HepG2 (cell line): ENCODE measurements around the gene BLCAP. TPM values are rescaled to one million over a fixed set of nuclear protein-coding genes. Genes with fewer than 3 reads are reported as not detected.

Experiments used
- CEBPG ChIP-seq: IDR thresholded peaks from 2 replicates; pipeline ENCODE4 v1.6.1; 2016
- FOXA3 ChIP-seq: IDR thresholded peaks from 2 replicates; pipeline ENCODE4 v1.6.1; 2016; ENCODE audit warnings: missing genetic modification reagents, missing compliant biosample characterization
- HOXA3 ChIP-seq: sonication (generic); formaldehyde crosslinking; IDR thresholded peaks from 2 replicates; pipeline ENCODE4 v1.5.0; 2020; ENCODE audit warnings: missing genetic modification reagents
- KMT2A ChIP-seq: sonication (generic); formaldehyde crosslinking; IDR thresholded peaks from 2 replicates; pipeline ENCODE4 v1.4.0; 2020; ENCODE audit warnings: missing genetic modification reagents
- NCOA2 ChIP-seq: sonication (generic); formaldehyde crosslinking; IDR thresholded peaks from 2 replicates; pipeline ENCODE4 v1.8.0; 2022; ENCODE audit warnings: inconsistent platforms
- NFIC ChIP-seq: IDR thresholded peaks from 2 replicates; pipeline ENCODE4 v1.6.1; 2012; ENCODE audit warnings: mild to moderate bottlenecking, low read length, inconsistent platforms
- RARA ChIP-seq: IDR thresholded peaks from 2 replicates; pipeline ENCODE4 v1.6.1; 2016; ENCODE audit warnings: missing genetic modification reagents, missing compliant biosample characterization
- RBM22 ChIP-seq: fragments of 200-400 bp; formaldehyde crosslinking; optimal IDR thresholded peaks from 2 replicates; pipeline ENCODE3; 2017; ENCODE audit warnings: mild to moderate bottlenecking, low read length, moderate library complexity
- RXRB ChIP-seq: IDR thresholded peaks from 2 replicates; pipeline ENCODE4 v1.6.1; 2016; ENCODE audit warnings: borderline replicate concordance, missing genetic modification reagents, missing compliant biosample characterization
- TBX2 ChIP-seq: sonication (generic); formaldehyde crosslinking; IDR thresholded peaks from 2 replicates; pipeline ENCODE4 v1.5.0; 2020; ENCODE audit warnings: missing genetic modification reagents, mild to moderate bottlenecking, borderline replicate concordance
- ZBTB1 ChIP-seq: sonication (generic); formaldehyde crosslinking; IDR thresholded peaks from 2 replicates; pipeline ENCODE4 v1.4.0; 2020; ENCODE audit warnings: missing genetic modification reagents, borderline replicate concordance
- ZEB1 ChIP-seq: IDR thresholded peaks from 2 replicates; pipeline ENCODE4 v1.6.1; 2012; ENCODE audit warnings: mild to moderate bottlenecking, low read depth, inconsistent platforms; ENCODE audit not compliant: insufficient replicate concordance
- polyA plus RNA-seq, 8 experiments: library from polyadenylated mRNA; depleted of rRNA in 3 of 8; stranded (reverse) in 7 of 8; unstranded in 1 of 8; fragments of >200 nt; fragmentation: Illumina TruSeq in 4 of 8; extraction: Trizol in 4 of 8; gene quantifications; 2 replicates each; pipeline versions ENCODE4 v1.2.1 to v1.2.3, GENCODE V29; 2011 to 2016; ENCODE audit warnings: low read depth in 4 of 8, missing spikeins in 1 of 8, mixed read lengths in 1 of 8; ENCODE audit not compliant: insufficient read depth in 1 of 8
- total RNA-seq, 5 experiments: library from RNA; depleted of rRNA; stranded (reverse); fragments of >200 nt; fragmentation: Illumina TruSeq; extraction: Trizol; gene quantifications; 2 replicates each; pipeline ENCODE4 v1.2.3, GENCODE V29; 2016; ENCODE audit warnings: low read depth in 1 of 5
- TF ChIP-seq, protein P1 (sequence below): sonication (generic); formaldehyde crosslinking; IDR thresholded peaks from 2 replicates; pipeline ENCODE4 v1.9.0; 2022; ENCODE audit warnings: missing genetic modification reagents, mild to moderate bottlenecking, borderline replicate concordance
- TF ChIP-seq, protein P2 (sequence below): sonication (generic); formaldehyde crosslinking; IDR thresholded peaks from 2 replicates; pipeline ENCODE4 v1.5.0; 2020; ENCODE audit warnings: mild to moderate bottlenecking, missing genetic modification reagents, borderline replicate concordance
- TF ChIP-seq, protein P3 (sequence below): sonication (generic); formaldehyde crosslinking; IDR thresholded peaks from 2 replicates; pipeline ENCODE4 v1.5.1; 2020; ENCODE audit warnings: mild to moderate bottlenecking, missing genetic modification reagents, moderate library complexity
- TF ChIP-seq, protein P4 (sequence below): sonication (generic); formaldehyde crosslinking; IDR thresholded peaks from 2 replicates; pipeline ENCODE4 v1.8.1; 2022; ENCODE audit warnings: mild to moderate bottlenecking, missing genetic modification reagents

Gene BLCAP
- total and polyA plus RNA-seq, 2 of the 13 experiments (the other 11 are each of a cell fraction or from before 2014, with no cell fraction given), result 52.4 to 86.8 TPM

DNA sequence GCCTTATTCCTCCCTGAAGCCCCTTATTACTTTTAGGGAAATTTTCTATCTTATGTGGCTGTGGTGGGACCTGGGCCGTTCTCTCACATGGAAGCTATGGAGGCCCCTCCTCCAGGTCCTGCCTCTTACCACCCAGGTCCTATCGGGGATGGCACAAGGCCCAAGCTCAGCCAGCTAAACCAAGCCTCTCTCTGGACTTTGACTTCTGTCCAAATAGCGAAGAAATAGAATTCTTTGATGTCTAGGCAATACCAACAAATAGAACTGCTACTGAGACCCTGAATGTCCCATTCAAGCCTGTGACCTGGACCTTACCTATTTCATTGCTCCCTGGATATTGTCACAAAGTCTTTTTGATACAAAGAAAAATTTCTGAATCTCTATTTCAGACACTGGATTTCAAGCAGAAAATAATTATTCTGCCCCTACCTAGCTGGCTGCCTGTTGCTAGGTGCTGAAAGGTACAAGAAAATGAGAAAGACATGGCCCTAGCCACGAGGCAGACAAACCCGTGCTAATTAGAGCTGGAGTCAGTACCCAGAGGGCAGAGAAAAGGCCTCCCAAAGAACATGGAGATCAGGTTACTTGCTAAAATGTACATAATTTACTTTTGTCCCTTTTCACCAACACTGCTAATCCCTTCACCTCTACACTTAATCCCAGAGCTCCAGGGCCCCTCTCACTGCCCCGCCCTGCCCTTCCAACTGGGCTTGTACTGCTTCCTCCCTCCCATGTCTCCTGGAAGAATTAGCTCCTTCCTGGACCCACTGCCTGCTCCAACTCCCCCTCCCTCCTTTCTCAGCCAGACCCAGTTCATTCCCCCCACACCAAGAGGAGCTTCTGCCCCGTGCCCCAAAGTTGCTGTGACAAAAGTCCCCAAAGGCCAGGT lies 22.2 kb downstream of the BLCAP start (continued):
- TF ChIP-seq RARA, result peak; percentile 68
- TF ChIP-seq, protein P1, sequence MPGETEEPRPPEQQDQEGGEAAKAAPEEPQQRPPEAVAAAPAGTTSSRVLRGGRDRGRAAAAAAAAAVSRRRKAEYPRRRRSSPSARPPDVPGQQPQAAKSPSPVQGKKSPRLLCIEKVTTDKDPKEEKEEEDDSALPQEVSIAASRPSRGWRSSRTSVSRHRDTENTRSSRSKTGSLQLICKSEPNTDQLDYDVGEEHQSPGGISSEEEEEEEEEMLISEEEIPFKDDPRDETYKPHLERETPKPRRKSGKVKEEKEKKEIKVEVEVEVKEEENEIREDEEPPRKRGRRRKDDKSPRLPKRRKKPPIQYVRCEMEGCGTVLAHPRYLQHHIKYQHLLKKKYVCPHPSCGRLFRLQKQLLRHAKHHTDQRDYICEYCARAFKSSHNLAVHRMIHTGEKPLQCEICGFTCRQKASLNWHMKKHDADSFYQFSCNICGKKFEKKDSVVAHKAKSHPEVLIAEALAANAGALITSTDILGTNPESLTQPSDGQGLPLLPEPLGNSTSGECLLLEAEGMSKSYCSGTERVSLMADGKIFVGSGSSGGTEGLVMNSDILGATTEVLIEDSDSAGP, result 0 out of 2 replicates have a peak, but pooled peaks have one; percentile 15
- TF ChIP-seq, protein P2, sequence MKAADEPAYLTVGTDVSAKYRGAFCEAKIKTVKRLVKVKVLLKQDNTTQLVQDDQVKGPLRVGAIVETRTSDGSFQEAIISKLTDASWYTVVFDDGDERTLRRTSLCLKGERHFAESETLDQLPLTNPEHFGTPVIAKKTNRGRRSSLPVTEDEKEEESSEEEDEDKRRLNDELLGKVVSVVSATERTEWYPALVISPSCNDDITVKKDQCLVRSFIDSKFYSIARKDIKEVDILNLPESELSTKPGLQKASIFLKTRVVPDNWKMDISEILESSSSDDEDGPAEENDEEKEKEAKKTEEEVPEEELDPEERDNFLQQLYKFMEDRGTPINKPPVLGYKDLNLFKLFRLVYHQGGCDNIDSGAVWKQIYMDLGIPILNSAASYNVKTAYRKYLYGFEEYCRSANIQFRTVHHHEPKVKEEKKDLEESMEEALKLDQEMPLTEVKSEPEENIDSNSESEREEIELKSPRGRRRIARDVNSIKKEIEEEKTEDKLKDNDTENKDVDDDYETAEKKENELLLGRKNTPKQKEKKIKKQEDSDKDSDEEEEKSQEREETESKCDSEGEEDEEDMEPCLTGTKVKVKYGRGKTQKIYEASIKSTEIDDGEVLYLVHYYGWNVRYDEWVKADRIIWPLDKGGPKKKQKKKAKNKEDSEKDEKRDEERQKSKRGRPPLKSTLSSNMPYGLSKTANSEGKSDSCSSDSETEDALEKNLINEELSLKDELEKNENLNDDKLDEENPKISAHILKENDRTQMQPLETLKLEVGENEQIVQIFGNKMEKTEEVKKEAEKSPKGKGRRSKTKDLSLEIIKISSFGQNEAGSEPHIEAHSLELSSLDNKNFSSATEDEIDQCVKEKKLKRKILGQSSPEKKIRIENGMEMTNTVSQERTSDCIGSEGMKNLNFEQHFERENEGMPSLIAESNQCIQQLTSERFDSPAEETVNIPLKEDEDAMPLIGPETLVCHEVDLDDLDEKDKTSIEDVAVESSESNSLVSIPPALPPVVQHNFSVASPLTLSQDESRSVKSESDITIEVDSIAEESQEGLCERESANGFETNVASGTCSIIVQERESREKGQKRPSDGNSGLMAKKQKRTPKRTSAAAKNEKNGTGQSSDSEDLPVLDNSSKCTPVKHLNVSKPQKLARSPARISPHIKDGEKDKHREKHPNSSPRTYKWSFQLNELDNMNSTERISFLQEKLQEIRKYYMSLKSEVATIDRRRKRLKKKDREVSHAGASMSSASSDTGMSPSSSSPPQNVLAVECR (CRISPR knock-in tag), result peak; percentile 15; the same call in 1 of the 2 replicates
- no peak for TF ChIP-seq ZBTB1 (CRISPR knock-in tag)
- TF ChIP-seq ZEB1, result peak; percentile 66
- 0 out of 2 replicates have a peak, but pooled peaks have one; percentile 44 for TF ChIP-seq TBX2 (CRISPR knock-in tag)
- 0 out of 2 replicates have a peak, but pooled peaks have one; percentile 11 for TF ChIP-seq NCOA2
- TF ChIP-seq NFIC, result 0 out of 2 replicates have a peak, but pooled peaks have one; percentile 23
- TF ChIP-seq KMT2A (CRISPR knock-in tag), result no peak
- TF ChIP-seq, protein P3, sequence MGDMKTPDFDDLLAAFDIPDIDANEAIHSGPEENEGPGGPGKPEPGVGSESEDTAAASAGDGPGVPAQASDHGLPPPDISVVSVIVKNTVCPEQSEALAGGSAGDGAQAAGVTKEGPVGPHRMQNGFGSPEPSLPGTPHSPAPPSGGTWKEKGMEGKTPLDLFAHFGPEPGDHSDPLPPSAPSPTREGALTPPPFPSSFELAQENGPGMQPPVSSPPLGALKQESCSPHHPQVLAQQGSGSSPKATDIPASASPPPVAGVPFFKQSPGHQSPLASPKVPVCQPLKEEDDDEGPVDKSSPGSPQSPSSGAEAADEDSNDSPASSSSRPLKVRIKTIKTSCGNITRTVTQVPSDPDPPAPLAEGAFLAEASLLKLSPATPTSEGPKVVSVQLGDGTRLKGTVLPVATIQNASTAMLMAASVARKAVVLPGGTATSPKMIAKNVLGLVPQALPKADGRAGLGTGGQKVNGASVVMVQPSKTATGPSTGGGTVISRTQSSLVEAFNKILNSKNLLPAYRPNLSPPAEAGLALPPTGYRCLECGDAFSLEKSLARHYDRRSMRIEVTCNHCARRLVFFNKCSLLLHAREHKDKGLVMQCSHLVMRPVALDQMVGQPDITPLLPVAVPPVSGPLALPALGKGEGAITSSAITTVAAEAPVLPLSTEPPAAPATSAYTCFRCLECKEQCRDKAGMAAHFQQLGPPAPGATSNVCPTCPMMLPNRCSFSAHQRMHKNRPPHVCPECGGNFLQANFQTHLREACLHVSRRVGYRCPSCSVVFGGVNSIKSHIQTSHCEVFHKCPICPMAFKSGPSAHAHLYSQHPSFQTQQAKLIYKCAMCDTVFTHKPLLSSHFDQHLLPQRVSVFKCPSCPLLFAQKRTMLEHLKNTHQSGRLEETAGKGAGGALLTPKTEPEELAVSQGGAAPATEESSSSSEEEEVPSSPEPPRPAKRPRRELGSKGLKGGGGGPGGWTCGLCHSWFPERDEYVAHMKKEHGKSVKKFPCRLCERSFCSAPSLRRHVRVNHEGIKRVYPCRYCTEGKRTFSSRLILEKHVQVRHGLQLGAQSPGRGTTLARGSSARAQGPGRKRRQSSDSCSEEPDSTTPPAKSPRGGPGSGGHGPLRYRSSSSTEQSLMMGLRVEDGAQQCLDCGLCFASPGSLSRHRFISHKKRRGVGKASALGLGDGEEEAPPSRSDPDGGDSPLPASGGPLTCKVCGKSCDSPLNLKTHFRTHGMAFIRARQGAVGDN (CRISPR knock-in tag), result peak; percentile 20; the same call in 1 of the 2 replicates
- 0 out of 2 replicates have a peak, but pooled peaks have one; percentile 29 for TF ChIP-seq RXRB (CRISPR knock-in tag)
- TF ChIP-seq CEBPG, result peak; percentile 34; the same call in 1 of the 2 replicates
- TF ChIP-seq HOXA3 (CRISPR knock-in tag), result peak; percentile 21; the same call in 1 of the 2 replicates
- 0 out of 2 replicates have a peak, but pooled peaks have one; percentile 18 for TF ChIP-seq FOXA3 (CRISPR knock-in tag)
- peak; percentile 75 for TF ChIP-seq RBM22
- TF ChIP-seq, protein P4, sequence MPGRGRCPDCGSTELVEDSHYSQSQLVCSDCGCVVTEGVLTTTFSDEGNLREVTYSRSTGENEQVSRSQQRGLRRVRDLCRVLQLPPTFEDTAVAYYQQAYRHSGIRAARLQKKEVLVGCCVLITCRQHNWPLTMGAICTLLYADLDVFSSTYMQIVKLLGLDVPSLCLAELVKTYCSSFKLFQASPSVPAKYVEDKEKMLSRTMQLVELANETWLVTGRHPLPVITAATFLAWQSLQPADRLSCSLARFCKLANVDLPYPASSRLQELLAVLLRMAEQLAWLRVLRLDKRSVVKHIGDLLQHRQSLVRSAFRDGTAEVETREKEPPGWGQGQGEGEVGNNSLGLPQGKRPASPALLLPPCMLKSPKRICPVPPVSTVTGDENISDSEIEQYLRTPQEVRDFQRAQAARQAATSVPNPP (CRISPR knock-in tag), result peak; percentile 54; the same call in 1 of the 2 replicates
